ENCODE results near the gene HUS1B.
"Not testable (repeated sequence)": the region's sequence is repeated elsewhere in the genome, so short reads cannot be mapped to it uniquely, and the experiment has no call there.

- TF ChIP-seq POLR2A, CTCF, EP300 (IDR thresholded peaks at IDR 0.05): not testable (repeated sequence)
Measured at GRCh38 chr6:694431-695126, 37.7 kb upstream of the HUS1B start.

All from tibial nerve (tissue), 4 donors.